K562 (cell line): ENCODE measurements around the gene RNF135.
"Not testable (repeated sequence)": the region's sequence is repeated elsewhere in the genome, so short reads cannot be mapped to it uniquely, and the experiment has no call there.

Experiments used
- BCOR ChIP-seq: fragments of 450-650 bp; IDR thresholded peaks from 2 replicates; pipeline ENCODE4 v1.6.1; 2016
- EZH2 ChIP-seq: IDR thresholded peaks from 2 replicates; pipeline ENCODE4 v1.6.1; 2012; ENCODE audit warnings: low read depth, mild to moderate bottlenecking, inconsistent platforms, low read length, borderline replicate concordance
- FOXJ3 ChIP-seq: sonication (generic); formaldehyde crosslinking; IDR thresholded peaks from 2 replicates; pipeline ENCODE4 v1.4.0; 2020; ENCODE audit warnings: mild to moderate bottlenecking, missing genetic modification reagents
- FOXM1 ChIP-seq, 2 experiments: fragments of 450-650 bp in 1 of 2; sonication (generic) in 1 of 2; formaldehyde crosslinking in 1 of 2; IDR thresholded peaks; 2 replicates each; pipeline versions ENCODE4 v1.6.1 to v1.9.0; 2017 to 2022; ENCODE audit warnings: low read depth in 2 of 2, mild to moderate bottlenecking in 2 of 2, missing genetic modification reagents in 1 of 2, moderate library complexity in 1 of 2
- POLR2AphosphoS5 ChIP-seq: IDR thresholded peaks from 2 replicates; pipeline ENCODE4 v1.6.1; 2011; ENCODE audit warnings: mild to moderate bottlenecking, low read depth, low read length, moderate library complexity; ENCODE audit not compliant: control insufficient read depth, insufficient read depth
- TAF1 ChIP-seq: IDR thresholded peaks from 2 replicates; pipeline ENCODE4 v1.6.1; 2011; ENCODE audit warnings: mild to moderate bottlenecking, low read length, moderate library complexity; ENCODE audit not compliant: insufficient read depth, control insufficient read depth, severe bottlenecking; ENCODE audit errors: extremely low read depth
- TOE1 ChIP-seq, 2 experiments: fragments of 450-650 bp in 1 of 2; sonication (generic) in 1 of 2; formaldehyde crosslinking in 1 of 2; IDR thresholded peaks; 2 replicates each; pipeline versions ENCODE4 v1.7.1 to v1.8.0; 2016 to 2022; ENCODE audit warnings: borderline replicate concordance in 2 of 2, mild to moderate bottlenecking in 2 of 2, antibody characterized with exemption in 1 of 2, inconsistent platforms in 1 of 2, low read depth in 1 of 2, missing genetic modification reagents in 1 of 2, moderate library complexity in 1 of 2
- XRCC5 ChIP-seq: fragments of 200-400 bp; formaldehyde crosslinking; IDR thresholded peaks from 2 replicates; pipeline ENCODE4 v1.6.1; 2017; ENCODE audit warnings: low read depth, mild to moderate bottlenecking, low read length
- ZBTB2 ChIP-seq: fragments of 450-650 bp; IDR thresholded peaks from 2 replicates; pipeline ENCODE4 v1.6.1; 2016; ENCODE audit warnings: antibody characterized with exemption
- ZNF23 ChIP-seq: fragments of 250-450 bp; sonication (Bioruptor Pico); IDR thresholded peaks from 2 replicates; pipeline ENCODE4 v1.4.0; 2020; ENCODE audit warnings: mild to moderate bottlenecking
- TF ChIP-seq, protein P1 (sequence below): fragments of 250-450 bp; sonication (Bioruptor Pico); IDR thresholded peaks from 2 replicates; pipeline ENCODE4 v1.4.0; 2020; ENCODE audit warnings: mild to moderate bottlenecking
- TF ChIP-seq, protein P2 (sequence below), 3 experiments: IDR thresholded peaks in 2 of 3; conservative IDR thresholded peaks in 1 of 3; 2 replicates each; pipeline ENCODE4 v1.5.1; 2011 to 2012; ENCODE audit warnings: low read length in 3 of 3, mild to moderate bottlenecking in 3 of 3, control low read depth in 2 of 3, improper control_type of control experiment in 1 of 3, inconsistent platforms in 1 of 3, low read depth in 1 of 3, mixed read lengths in 1 of 3, moderate library complexity in 1 of 3; ENCODE audit not compliant: insufficient read depth in 2 of 3

- TF ChIP-seq, protein P1, sequence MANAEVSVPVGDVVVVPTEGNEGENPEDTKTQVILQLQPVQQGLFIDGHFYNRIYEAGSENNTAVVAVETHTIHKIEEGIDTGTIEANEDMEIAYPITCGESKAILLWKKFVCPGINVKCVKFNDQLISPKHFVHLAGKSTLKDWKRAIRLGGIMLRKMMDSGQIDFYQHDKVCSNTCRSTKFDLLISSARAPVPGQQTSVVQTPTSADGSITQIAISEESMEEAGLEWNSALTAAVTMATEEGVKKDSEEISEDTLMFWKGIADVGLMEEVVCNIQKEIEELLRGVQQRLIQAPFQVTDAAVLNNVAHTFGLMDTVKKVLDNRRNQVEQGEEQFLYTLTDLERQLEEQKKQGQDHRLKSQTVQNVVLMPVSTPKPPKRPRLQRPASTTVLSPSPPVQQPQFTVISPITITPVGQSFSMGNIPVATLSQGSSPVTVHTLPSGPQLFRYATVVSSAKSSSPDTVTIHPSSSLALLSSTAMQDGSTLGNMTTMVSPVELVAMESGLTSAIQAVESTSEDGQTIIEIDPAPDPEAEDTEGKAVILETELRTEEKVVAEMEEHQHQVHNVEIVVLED: not testable (repeated sequence)
- TF ChIP-seq XRCC5; ZBTB2; EZH2; FOXM1 (IDR thresholded peaks at IDR 0.05; ENCODE audit: low read depth); FOXM1 (CRISPR knock-in tag; IDR thresholded peaks at IDR 0.05; ENCODE audit: low read depth); FOXJ3 (CRISPR knock-in tag); ZNF23 (CRISPR knock-in tag); TOE1 (IDR thresholded peaks at IDR 0.05; ENCODE audit: borderline replicate concordance); TOE1 (CRISPR knock-in tag; IDR thresholded peaks at IDR 0.05; ENCODE audit: borderline replicate concordance, low read depth); TAF1; POLR2AphosphoS5; BCOR: not testable (repeated sequence)
- TF ChIP-seq, protein P2, sequence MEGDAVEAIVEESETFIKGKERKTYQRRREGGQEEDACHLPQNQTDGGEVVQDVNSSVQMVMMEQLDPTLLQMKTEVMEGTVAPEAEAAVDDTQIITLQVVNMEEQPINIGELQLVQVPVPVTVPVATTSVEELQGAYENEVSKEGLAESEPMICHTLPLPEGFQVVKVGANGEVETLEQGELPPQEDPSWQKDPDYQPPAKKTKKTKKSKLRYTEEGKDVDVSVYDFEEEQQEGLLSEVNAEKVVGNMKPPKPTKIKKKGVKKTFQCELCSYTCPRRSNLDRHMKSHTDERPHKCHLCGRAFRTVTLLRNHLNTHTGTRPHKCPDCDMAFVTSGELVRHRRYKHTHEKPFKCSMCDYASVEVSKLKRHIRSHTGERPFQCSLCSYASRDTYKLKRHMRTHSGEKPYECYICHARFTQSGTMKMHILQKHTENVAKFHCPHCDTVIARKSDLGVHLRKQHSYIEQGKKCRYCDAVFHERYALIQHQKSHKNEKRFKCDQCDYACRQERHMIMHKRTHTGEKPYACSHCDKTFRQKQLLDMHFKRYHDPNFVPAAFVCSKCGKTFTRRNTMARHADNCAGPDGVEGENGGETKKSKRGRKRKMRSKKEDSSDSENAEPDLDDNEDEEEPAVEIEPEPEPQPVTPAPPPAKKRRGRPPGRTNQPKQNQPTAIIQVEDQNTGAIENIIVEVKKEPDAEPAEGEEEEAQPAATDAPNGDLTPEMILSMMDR (IDR thresholded peaks at IDR 0.05 in 2 of 3, conservative IDR thresholded peaks at IDR 0.05 in 1 of 3; ENCODE audit: insufficient read depth in 2 of 3, low read depth in 1 of 3, low read length in 3 of 3): not testable (repeated sequence)
Observed at GRCh38 chr17:30964312-30964711, 6.5 kb upstream of the RNF135 start.
